ENCODE results near the gene MYH13.

Gene MYH13

GRCh38 chr17:10337976-10338375 lies 34.8 kb downstream of the MYH13 start:
- no peaks in the 10 kb centered on the region for H3K27me3 ChIP-seq (ENCODE audit: control insufficient read depth, insufficient read depth, low read length)
- H3K4me3 ChIP-seq (ENCODE audit: low read length) = no peak overlapping the region
- H3K9ac ChIP-seq (ENCODE audit: low read length) = no peak overlapping the region
- no peaks in the 10 kb centered on the region for H3K9me3 ChIP-seq (ENCODE audit: control insufficient read depth, low read length)
- no peaks in the 10 kb centered on the region for H3K4me1 ChIP-seq (ENCODE audit: control insufficient read depth, insufficient read depth, low read length)
- H3K36me3 ChIP-seq (ENCODE audit: control insufficient read depth, insufficient read depth, low read length) = no peaks in the 10 kb centered on the region

GRCh38 chr17:10337136-10337535 lies 35.7 kb downstream of the MYH13 start:
- H3K9me3 ChIP-seq (ENCODE audit: control insufficient read depth, low read length) = no peaks in the 10 kb centered on the region

GRCh38 chr17:10336393-10336792 lies 36.4 kb downstream of the MYH13 start:
- Histone ChIP-seq H3K9me3 (ENCODE audit: control insufficient read depth, low read length) (no peaks in the 10 kb centered on the region), H3K4me1 (ENCODE audit: control insufficient read depth, insufficient read depth, low read length) (no peaks in the 10 kb centered on the region), H3K9ac (ENCODE audit: low read length) (no peak overlapping the region), H3K27me3 (ENCODE audit: control insufficient read depth, insufficient read depth, low read length) (peaks cover 3% of the 10 kb centered on the region), H3K4me3 (ENCODE audit: low read length) (no peak overlapping the region), H3K36me3 (ENCODE audit: control insufficient read depth, insufficient read depth, low read length) (no peaks in the 10 kb centered on the region)

More at GRCh38 chr17:10337136-10337535, 35.7 kb downstream of the MYH13 start:
- no peak overlapping the region for H3K4me3 ChIP-seq (ENCODE audit: low read length)
- no peaks in the 10 kb centered on the region for H3K36me3 ChIP-seq (ENCODE audit: control insufficient read depth, insufficient read depth, low read length)
- H3K4me1 ChIP-seq (ENCODE audit: control insufficient read depth, insufficient read depth, low read length) = no peaks in the 10 kb centered on the region
- no peak overlapping the region for H3K9ac ChIP-seq (ENCODE audit: low read length)
- H3K27me3 ChIP-seq (ENCODE audit: control insufficient read depth, insufficient read depth, low read length) = peaks cover under 1% of the 10 kb centered on the region

GRCh38 chr17:10332515-10332914 lies 40.3 kb downstream of the MYH13 start:
- H3K9ac ChIP-seq (ENCODE audit: low read length) = no peak overlapping the region

GRCh38 chr17:10328971-10329923 lies 43.6 kb downstream of the MYH13 start:
- Histone ChIP-seq H3K9ac (ENCODE audit: low read length) (no peak overlapping the region), H3K4me3 (ENCODE audit: low read length) (no peak overlapping the region), H3K9me3 (ENCODE audit: control insufficient read depth, low read length) (no peaks in the 10 kb centered on the region), H3K27me3 (ENCODE audit: control insufficient read depth, insufficient read depth, low read length) (peaks cover 3% of the 10 kb centered on the region), H3K36me3 (ENCODE audit: control insufficient read depth, insufficient read depth, low read length) (no peaks in the 10 kb centered on the region), H3K4me1 (ENCODE audit: control insufficient read depth, insufficient read depth, low read length) (no peaks in the 10 kb centered on the region)

More at GRCh38 chr17:10332515-10332914, 40.3 kb downstream of the MYH13 start:
- no peaks in the 10 kb centered on the region for H3K4me1 ChIP-seq (ENCODE audit: control insufficient read depth, insufficient read depth, low read length)
- H3K4me3 ChIP-seq (ENCODE audit: low read length) = no peak overlapping the region
- peaks cover 3% of the 10 kb centered on the region for H3K27me3 ChIP-seq (ENCODE audit: control insufficient read depth, insufficient read depth, low read length)
- H3K36me3 ChIP-seq (ENCODE audit: control insufficient read depth, insufficient read depth, low read length) = no peaks in the 10 kb centered on the region
- no peaks in the 10 kb centered on the region for H3K9me3 ChIP-seq (ENCODE audit: control insufficient read depth, low read length)

GRCh38 chr17:10328206-10328605 lies 44.6 kb downstream of the MYH13 start:
- Histone ChIP-seq H3K4me1 (ENCODE audit: control insufficient read depth, insufficient read depth, low read length) (no peaks in the 10 kb centered on the region), H3K4me3 (ENCODE audit: low read length) (no peak overlapping the region), H3K9ac (ENCODE audit: low read length) (no peak overlapping the region), H3K9me3 (ENCODE audit: control insufficient read depth, low read length) (no peaks in the 10 kb centered on the region), H3K27me3 (ENCODE audit: control insufficient read depth, insufficient read depth, low read length) (peaks cover 3% of the 10 kb centered on the region), H3K36me3 (ENCODE audit: control insufficient read depth, insufficient read depth, low read length) (no peaks in the 10 kb centered on the region)

GRCh38 chr17:10327640-10328039 lies 45.2 kb downstream of the MYH13 start:
- H3K9me3 ChIP-seq (ENCODE audit: control insufficient read depth, low read length) = no peaks in the 10 kb centered on the region
- H3K4me1 ChIP-seq (ENCODE audit: control insufficient read depth, insufficient read depth, low read length) = no peaks in the 10 kb centered on the region
- H3K4me3 ChIP-seq (ENCODE audit: low read length) = no peak overlapping the region
- H3K36me3 ChIP-seq (ENCODE audit: control insufficient read depth, insufficient read depth, low read length) = no peaks in the 10 kb centered on the region
- H3K27me3 ChIP-seq (ENCODE audit: control insufficient read depth, insufficient read depth, low read length) = peaks cover 3% of the 10 kb centered on the region
- no peak overlapping the region for H3K9ac ChIP-seq (ENCODE audit: low read length)

GRCh38 chr17:10325031-10325695 lies 47.6 kb downstream of the MYH13 start:
- Histone ChIP-seq H3K4me3 (ENCODE audit: low read length) (no peak overlapping the region), H3K36me3 (ENCODE audit: control insufficient read depth, insufficient read depth, low read length) (no peaks in the 10 kb centered on the region), H3K9ac (ENCODE audit: low read length) (no peak overlapping the region), H3K9me3 (ENCODE audit: control insufficient read depth, low read length) (no peaks in the 10 kb centered on the region), H3K27me3 (ENCODE audit: control insufficient read depth, insufficient read depth, low read length) (no peaks in the 10 kb centered on the region), H3K4me1 (ENCODE audit: control insufficient read depth, insufficient read depth, low read length) (no peaks in the 10 kb centered on the region)

- Histone ChIP-seq H3K9me3 (ENCODE audit: control insufficient read depth, low read length) (no peaks in the 10 kb centered on the region), H3K27me3 (ENCODE audit: control insufficient read depth, insufficient read depth, low read length) (no peaks in the 10 kb centered on the region), H3K36me3 (ENCODE audit: control insufficient read depth, insufficient read depth, low read length) (no peaks in the 10 kb centered on the region), H3K4me1 (ENCODE audit: control insufficient read depth, insufficient read depth, low read length) (no peaks in the 10 kb centered on the region), H3K9ac (ENCODE audit: low read length) (no peak overlapping the region), H3K4me3 (ENCODE audit: low read length) (no peak overlapping the region)
Measured at GRCh38 chr17:10323812-10324610, 48.8 kb downstream of the MYH13 start.

- no peaks in the 10 kb centered on the region for H3K36me3 ChIP-seq (ENCODE audit: control insufficient read depth, insufficient read depth, low read length)
- no peak overlapping the region for H3K4me3 ChIP-seq (ENCODE audit: low read length)
- no peaks in the 10 kb centered on the region for H3K4me1 ChIP-seq (ENCODE audit: control insufficient read depth, insufficient read depth, low read length)
- H3K27me3 ChIP-seq (ENCODE audit: control insufficient read depth, insufficient read depth, low read length) = no peaks in the 10 kb centered on the region
- H3K9me3 ChIP-seq (ENCODE audit: control insufficient read depth, low read length) = no peaks in the 10 kb centered on the region
- no peak overlapping the region for H3K9ac ChIP-seq (ENCODE audit: low read length)
Measured at GRCh38 chr17:10318535-10318934, 54.3 kb downstream of the MYH13 start.

GRCh38 chr17:10317543-10317834 lies 55.3 kb downstream of the MYH13 start:
- H3K36me3 ChIP-seq (ENCODE audit: control insufficient read depth, insufficient read depth, low read length) = no peaks in the 10 kb centered on the region
- no peaks in the 10 kb centered on the region for H3K9me3 ChIP-seq (ENCODE audit: control insufficient read depth, low read length)
- H3K9ac ChIP-seq (ENCODE audit: low read length) = no peak overlapping the region
- no peaks in the 10 kb centered on the region for H3K4me1 ChIP-seq (ENCODE audit: control insufficient read depth, insufficient read depth, low read length)
- H3K27me3 ChIP-seq (ENCODE audit: control insufficient read depth, insufficient read depth, low read length) = no peaks in the 10 kb centered on the region
- no peak overlapping the region for H3K4me3 ChIP-seq (ENCODE audit: low read length)

All from mucosa of stomach (tissue), 1 donor.